Suprapubic skin (tissue), 4 donors: ENCODE measurements around the gene PHRF1.

ENCODE experiments used
- EP300 ChIP-seq: sonication (generic); formaldehyde crosslinking; IDR thresholded peaks from one replicate; pipeline ENCODE4 v1.6.1; 2017; ENCODE audit warnings: antibody characterized with exemption
- POLR2A ChIP-seq, 2 donors: fragments of 450-650 bp; IDR thresholded peaks; one replicate each; pipeline ENCODE4 v1.6.1; 2017; ENCODE audit warnings: antibody characterized with exemption in 2 of 2, mild to moderate bottlenecking in 2 of 2, moderate library complexity in 2 of 2
- POLR2AphosphoS5 ChIP-seq, 3 donors: sonication (generic); formaldehyde crosslinking; IDR thresholded peaks; one replicate each; pipeline ENCODE4 v1.6.1; 2017; ENCODE audit warnings: antibody characterized with exemption in 3 of 3
- TF ChIP-seq, protein P1 (sequence below), 2 donors: fragments of 200-600 bp in 1 of 2; fragments of 450-650 bp in 1 of 2; sonication (generic) in 1 of 2; IDR thresholded peaks; one replicate each; pipeline ENCODE4 v1.5.1; 2016 to 2019; ENCODE audit warnings: antibody characterized with exemption in 2 of 2, mild to moderate bottlenecking in 1 of 2, moderate library complexity in 1 of 2

GRCh38 chr11:607020-607780, 30.9 kb downstream of the PHRF1 start:
- TF ChIP-seq POLR2A (IDR thresholded peaks at IDR 0.05) (no peak), EP300 (no peak), POLR2AphosphoS5 (IDR thresholded peaks at IDR 0.05) (no peak)
- TF ChIP-seq, protein P1, sequence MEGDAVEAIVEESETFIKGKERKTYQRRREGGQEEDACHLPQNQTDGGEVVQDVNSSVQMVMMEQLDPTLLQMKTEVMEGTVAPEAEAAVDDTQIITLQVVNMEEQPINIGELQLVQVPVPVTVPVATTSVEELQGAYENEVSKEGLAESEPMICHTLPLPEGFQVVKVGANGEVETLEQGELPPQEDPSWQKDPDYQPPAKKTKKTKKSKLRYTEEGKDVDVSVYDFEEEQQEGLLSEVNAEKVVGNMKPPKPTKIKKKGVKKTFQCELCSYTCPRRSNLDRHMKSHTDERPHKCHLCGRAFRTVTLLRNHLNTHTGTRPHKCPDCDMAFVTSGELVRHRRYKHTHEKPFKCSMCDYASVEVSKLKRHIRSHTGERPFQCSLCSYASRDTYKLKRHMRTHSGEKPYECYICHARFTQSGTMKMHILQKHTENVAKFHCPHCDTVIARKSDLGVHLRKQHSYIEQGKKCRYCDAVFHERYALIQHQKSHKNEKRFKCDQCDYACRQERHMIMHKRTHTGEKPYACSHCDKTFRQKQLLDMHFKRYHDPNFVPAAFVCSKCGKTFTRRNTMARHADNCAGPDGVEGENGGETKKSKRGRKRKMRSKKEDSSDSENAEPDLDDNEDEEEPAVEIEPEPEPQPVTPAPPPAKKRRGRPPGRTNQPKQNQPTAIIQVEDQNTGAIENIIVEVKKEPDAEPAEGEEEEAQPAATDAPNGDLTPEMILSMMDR (IDR thresholded peaks at IDR 0.05), result no peak
